SHP77 treated with DMSO at 0.1 percent for 48 hours (cell line): ENCODE measurements around the gene CPNE5.
A peak's percentile ranks its signal among the peaks of the same experiment; 100 is the strongest.

Experiments
- DNase-seq: peaks from one replicate; lab custom pipeline; 2025; lab: John Stamatoyannopoulos, UW

Gene CPNE5

GRCh38 chr6:36791085-36791484 is 48.2 kb downstream of the CPNE5 start:
- no peak for DNase-seq

GRCh38 chr6:36788768-36789167 is 50.5 kb downstream of the CPNE5 start:
- no peak for DNase-seq

DNA sequence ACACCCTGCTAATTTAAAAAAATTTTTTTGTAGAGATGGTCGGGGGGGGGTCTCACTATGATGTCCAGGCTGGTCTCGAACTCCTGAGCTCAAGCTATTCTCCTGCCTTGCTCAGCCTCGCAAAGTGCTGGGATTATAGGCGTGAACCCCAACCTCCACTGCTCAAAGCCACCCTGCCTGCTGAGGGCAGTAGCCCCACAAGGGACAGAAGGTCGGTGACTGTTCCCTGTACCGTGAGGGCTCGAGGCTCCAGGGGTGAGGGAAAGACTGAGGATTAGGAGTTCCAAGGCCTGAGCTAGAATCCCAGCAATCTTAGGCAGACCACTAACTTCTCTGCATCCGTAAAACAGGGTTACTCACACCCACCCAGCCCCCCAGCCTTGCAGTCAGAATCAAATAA is 51.1 kb downstream of the CPNE5 start:
- DNase-seq = no peak

DNA sequence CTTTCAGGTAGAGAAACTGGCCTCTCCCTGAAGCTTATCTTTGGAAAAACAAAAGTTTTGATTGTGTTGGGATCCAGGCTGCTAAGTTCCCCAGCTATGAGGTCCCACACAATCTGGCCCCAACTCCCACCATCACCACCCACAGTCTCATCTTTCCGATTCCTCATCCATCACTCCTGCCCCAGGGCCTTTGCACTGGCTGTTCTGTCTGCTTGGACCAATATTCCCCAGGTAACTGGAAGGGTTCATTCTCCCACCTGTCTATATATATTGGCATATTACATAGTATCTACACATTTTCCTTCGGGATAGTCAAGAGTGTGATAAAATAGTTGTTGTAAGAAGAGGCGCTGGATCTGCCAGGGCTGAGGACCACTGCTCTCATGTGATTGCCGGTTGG is 52.0 kb downstream of the CPNE5 start:
- DNase-seq = no peak

DNA sequence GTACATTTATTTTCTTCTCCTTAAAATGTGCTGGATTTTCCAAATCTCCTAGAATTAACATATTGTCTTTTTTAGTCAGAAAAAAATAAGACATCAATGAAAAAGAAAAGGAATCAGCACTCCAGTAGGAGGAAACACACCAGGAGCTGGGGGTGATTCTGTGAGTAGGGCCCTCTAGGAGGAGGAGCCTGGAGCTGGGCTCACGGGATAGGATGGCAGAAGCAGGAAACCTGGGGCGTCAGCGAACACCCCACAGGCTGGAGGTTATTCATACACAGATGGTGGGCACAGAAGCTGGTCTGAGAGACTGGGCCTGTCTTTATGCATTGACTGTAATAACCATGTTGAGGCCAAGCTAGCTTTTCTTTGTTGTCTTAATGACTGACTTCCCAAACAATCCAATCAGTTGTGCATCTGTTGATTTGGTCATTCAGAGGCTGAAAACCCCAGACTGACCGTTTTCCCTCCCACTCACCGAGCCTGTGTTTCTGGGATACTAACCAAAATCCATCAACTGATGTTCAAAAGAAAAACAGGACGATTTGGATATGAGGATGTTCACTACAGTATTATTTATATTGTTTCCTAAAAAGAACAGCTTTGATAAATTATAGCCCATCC is 53.1 kb downstream of the CPNE5 start:
- no peak for DNase-seq

DNA sequence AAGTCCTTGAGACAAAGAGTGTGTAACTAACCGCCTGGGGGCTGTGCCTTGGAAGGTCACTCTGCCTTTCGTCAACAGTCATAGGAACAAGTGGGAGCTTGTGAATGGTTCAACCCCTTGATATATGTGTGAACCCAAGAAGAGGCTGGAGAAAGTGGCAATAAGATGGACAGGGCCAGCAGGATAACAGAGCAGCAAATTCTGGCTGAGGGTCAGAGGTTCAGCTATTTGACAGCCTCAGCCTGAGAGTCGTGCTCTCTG is 54.9 kb downstream of the CPNE5 start:
- DNase-seq = no peak

DNA sequence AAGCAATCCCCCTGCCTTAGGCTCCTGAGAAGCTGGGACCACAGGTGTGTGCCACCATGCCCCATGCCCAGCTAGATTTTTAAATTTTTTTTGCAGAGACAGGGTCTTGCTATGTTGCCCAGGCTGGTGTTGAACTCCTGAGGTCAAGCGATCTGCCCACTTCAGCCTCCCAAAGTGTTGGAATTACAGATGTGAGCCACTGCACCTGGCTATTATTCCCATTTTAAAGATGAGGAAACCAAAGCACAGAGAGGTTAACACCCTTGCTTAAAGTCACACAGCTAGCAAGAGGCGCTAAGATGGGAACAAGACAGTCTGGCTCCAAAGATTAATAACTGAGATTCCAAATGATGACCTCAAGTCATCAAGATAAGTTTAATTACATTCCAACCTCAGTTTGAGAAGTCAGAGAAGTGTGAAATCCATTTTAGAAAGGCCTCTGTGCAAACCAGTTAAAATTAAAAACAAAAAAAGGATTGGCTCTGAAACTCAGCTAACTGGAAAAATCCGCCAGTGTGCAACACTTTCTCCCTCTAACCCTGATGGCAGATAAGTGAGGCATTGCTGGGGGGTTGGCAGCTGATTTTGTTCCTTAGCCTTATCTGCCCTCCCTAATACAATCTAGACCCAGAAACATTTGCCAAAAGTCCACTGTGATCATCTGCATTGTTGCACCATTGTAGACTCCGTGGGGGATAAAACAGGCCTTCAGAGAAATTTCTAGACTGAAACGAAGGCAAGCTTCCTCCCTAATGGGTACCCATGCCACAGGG is 55.5 kb downstream of the CPNE5 start:
- DNase-seq = no peak

- DNase-seq = no peak
Measured at GRCh38 chr6:36781669-36782068, 57.6 kb downstream of the CPNE5 start.

DNA sequence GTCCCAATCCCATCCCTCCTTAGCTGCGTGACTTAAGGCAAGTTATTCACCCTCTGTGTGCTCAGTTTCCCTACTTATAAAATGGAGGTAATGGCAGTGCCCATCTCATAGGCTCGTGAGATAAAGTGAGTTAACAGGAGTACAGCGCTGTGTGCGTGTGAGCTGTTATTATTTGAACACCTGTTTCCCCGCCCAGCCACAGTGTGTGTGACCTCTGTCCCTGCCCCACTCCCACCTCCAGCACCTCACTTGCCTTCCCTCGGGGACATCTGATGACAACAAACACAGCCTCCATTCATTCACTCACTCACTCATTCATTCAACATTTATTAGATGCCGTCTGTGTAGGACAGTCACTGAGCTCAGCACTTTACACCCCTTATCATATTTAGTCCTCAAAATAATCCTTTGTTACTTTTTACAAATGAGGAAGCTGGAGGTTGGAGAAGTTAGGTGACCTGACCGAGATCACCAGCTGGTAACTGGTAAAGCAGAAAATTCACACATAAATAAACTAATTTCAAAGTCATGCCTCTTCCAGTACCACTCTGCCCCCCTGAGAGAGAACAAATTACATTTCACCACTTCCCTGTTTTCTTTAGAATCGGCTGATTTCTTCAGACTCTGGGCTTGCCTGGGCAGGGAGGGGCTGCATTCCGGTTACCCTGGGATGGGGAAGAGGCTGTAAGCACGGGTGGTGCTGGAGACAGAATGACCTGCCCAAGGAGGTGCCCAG is 58.6 kb downstream of the CPNE5 start:
- DNase-seq = peak; percentile 22

DNA sequence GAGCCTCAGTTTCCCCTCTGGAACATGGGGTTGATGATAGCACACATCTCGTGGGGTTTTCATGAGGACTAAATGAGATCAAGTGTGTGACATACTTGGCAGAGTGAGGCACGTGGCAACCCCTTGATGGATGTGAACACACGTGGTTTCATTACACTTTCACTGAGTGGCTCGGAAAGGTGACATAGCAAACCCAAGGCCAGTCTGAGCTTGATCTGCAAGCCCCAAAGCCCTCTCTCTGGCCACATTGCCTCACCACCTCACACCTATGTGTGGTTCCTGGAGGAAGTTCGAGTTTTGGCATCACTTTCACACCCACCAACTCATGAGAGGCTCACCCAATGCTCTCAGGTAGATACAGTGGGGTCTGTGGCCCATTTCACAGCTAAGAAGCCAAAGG is 60.0 kb downstream of the CPNE5 start:
- no peak for DNase-seq

DNA sequence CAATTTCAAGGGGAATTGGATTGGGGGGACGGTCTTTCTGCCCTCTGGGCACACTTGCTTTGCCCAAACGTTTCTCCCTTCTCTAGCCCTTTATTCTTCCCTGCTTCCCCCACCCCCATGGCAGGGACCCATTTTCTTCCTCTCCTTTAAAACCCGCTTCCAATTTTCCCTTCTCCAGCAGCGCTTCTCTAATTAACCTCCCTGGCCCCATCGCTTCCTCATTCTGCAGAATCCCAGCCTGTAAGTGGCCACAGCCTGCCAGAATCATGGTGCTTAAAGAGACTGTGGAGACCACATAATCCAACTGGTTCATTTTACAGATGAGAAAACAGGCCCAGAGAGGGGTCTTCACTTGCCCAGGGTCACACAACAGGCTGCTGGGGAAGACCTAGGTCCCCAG is 61.4 kb downstream of the CPNE5 start:
- no peak for DNase-seq

DNA sequence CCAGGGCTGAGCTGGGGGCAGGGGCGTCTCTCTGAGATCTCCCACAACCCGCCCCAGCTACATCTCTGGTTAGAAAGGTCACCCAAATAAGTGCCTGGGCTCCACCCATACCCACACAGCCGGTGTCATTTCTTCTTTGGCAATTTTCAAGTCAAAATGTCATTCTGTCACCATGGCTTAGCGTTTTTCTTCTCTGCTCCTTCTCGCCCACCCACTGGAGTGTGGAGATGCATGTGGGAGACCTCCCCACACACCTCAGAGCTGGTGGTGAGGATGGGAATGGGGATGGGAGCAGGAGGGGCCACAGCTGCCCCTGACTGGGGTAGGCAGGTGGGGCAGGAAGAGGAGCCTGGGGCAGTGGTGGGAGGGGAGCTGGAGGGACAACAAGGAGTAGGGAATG is 63.1 kb downstream of the CPNE5 start:
- DNase-seq = no peak

DNA sequence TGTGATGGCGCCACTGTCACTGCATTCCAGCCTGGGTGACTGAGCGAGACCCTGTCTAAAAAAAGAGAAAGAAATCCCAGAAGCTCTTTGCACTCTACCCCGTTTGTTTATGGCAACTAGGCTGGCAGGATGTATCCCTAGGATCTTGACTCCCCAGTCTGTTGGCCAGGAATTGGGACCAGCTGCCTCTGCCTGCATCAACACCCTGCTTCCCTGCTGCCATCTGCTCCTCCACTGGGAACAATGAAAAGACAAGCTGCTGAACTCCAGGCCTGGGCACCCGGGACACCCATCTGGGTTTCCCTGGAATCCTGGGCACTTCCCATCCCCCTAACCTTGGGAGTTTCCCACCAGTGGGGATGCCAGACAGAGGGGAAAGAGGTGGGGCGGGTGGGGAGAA is 64.9 kb downstream of the CPNE5 start:
- DNase-seq = no peak

DNA sequence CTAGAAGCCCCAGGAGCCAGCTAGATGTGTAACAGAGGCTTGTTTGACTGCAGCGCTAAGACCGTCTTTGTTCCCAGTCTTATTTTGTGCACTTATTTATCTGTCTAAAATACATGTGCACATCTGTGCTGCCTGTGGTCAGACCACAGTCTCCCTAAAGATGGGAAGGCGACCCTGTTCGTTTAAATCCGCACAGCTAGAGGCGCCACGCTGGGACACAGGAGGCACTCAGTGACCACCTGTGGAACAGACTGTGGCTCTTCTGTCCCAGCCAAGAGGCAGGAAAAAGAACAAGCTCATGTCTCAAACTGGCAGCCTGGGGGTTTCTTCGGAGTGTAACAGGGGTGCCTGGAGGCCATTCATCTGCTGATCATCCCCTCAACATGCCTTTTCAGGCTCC is 66.8 kb downstream of the CPNE5 start:
- no peak for DNase-seq

DNA sequence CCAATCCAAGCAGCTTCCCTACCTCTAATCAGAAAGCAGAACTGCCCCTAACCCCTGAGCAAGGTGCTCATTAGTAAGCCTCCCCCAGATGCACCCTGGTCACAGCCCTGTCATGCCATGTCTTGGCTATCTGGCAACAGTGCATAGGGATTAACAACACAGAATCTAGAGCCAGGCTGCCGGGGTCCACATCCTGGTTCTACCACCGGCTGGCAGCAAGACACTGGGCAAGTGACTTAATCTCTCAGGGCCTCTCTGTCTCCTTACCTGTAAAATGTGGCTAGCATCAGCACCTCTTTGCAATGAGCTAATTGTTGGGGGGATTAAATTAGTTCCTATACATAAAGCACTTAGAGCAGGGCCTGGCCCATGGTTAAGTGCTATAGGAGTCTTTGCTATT is 68.1 kb downstream of the CPNE5 start:
- no peak for DNase-seq

DNA sequence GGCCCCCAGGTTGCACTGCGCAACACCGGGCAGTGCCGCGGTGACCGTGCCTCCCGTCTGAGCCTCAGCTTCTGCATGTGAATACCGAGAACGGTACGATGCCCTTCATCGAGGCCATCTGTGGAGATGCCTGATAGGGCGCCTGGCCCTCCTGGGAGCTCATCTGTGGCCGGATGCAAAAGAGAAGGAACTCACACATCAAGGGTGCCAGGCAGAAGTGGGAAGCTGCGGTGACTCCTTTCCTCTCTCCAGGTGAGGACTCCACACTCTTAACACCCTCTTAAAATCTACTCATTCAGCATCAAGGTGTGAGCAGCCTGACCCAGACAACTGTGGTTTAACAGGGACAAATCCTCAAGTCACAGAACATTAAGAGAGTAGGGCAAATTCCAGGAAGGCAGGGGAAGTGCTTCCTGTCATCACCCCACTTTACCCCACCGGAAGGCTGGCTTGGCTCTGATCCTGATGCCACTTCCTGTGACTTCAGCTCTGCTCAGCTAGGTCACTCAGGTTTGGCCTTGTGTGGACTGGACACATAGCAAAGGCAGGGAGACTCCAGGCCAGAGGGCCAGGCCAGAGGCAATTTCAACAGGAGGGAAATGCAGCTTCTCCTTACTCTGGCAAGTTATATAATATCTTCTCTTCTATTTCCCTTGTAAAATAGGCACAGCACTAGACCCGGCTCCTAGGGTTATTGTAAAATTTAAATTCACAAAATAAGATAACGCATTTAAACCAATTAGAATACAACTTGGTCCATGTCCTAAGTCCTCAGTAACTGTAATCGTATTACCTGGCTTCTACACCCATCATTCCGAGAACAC is 69.4 kb downstream of the CPNE5 start:
- no peak for DNase-seq

GRCh38 chr6:36769183-36769675 is 70.0 kb downstream of the CPNE5 start:
- no peak for DNase-seq

DNA sequence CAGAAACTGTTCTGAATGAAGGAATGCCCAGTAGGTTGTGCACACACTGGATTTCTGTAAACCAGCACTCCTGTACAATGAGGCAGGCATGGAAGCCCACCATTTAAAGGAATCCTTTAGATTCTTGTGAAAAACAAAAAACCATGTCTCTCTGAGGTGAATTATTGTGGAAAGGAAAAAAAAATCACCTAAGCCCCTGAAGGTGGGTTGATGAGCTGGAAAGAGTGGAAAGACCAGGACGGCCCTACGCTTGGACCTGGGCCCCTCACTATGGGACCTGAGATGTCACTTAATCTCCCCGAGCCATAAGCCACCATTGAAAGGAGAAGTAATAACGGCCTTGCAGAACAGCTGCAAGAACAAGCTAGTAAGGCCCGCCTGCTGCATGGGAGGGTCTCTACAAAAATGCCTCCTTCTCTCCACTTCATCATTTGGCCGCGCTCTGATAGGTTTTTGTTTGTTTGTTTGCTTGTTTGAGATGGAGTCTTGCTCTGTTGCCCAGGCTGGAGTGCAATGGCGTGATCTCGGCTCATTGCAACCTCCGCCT is 72.8 kb downstream of the CPNE5 start:
- DNase-seq = no peak

GRCh38 chr6:36765594-36766398 is 73.4 kb downstream of the CPNE5 start:
- DNase-seq = peak; percentile 16

- DNase-seq = no peak
Measured at GRCh38 chr6:36765190-36765589, 74.1 kb downstream of the CPNE5 start.

GRCh38 chr6:36762123-36762522 is 77.1 kb downstream of the CPNE5 start:
- DNase-seq = no peak
